ENCODE data around the gene ZNF333.
"Not testable (repeated sequence)": the region's sequence is repeated elsewhere in the genome, so short reads cannot be mapped to it uniquely, and the experiment has no call there.

DNA sequence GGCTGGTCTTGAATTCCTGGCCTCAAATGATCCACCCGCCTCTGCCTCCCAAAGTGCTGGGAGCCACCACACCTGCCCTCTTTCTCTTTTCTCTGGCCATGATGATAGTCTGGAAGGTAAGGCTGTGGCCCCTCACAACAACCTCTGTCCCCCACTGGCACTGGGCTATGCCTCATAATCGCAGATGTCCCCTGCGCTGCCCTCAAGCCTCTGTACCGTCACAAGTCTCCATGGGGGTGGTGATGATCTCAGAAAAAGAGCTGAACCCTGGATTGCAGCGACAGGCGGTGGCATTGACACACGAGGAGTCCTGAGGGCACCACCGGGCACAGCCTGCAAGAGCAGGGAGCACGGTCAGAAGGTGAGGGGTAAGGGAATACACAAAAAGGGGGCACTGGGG is 83.9 kb downstream of the ZNF333 start:
- not testable (repeated sequence) for TF ChIP-seq CTCF, POLR2A (IDR thresholded peaks at IDR 0.05)

Measured in uterus (tissue), 2 donors.